CD8-positive, alpha-beta memory T cell (primary cell): ENCODE results near the gene RBPJL. TPM values are rescaled to one million over a fixed set of nuclear protein-coding genes. Genes with fewer than 3 reads are reported as not detected.
"Not testable (repeated sequence)": the region's sequence is repeated elsewhere in the genome, so short reads cannot be mapped to it uniquely, and the experiment has no call there.

Experiments used
- CTCF ChIA-PET: fragments of 350-600 bp; sonication (Branson Sonifier 250); formaldehyde crosslinking; loops from one replicate; lab custom pipeline; 2021; ENCODE audit warnings: antibody characterized with exemption; lab: Charles Lee
- POLR2A ChIA-PET: fragments of 350-600 bp; sonication (Branson Sonifier 250); formaldehyde crosslinking; loops from one replicate; lab custom pipeline; 2021; ENCODE audit warnings: antibody characterized with exemption; lab: Charles Lee
- DNase-seq, 5 donors: peaks; one replicate each; pipeline versions ENCODE4 v3.0.0 to v3.0.0-alpha.2; 2020 to 2022; ENCODE audit warnings: mixed read lengths in 1 of 5
- H3K27ac ChIP-seq: one replicate; pipeline ENCODE4 v1.7.0; 2013; ENCODE audit warnings: low read depth, mild to moderate bottlenecking, low read length, moderate library complexity
- H3K27me3 ChIP-seq: 2 replicates; pipeline ENCODE4 v1.7.0; 2013; ENCODE audit warnings: low read length, mild to moderate bottlenecking; ENCODE audit not compliant: insufficient read depth, poor library complexity, severe bottlenecking
- H3K36me3 ChIP-seq: 2 replicates; pipeline ENCODE4 v1.7.0; 2013; ENCODE audit warnings: mild to moderate bottlenecking, low read length, moderate library complexity; ENCODE audit not compliant: insufficient read depth
- H3K4me1 ChIP-seq: 2 replicates; pipeline ENCODE4 v1.7.0; 2013; ENCODE audit warnings: mild to moderate bottlenecking, low read length, moderate library complexity; ENCODE audit not compliant: insufficient read depth
- H3K4me3 ChIP-seq: 2 replicates; pipeline ENCODE4 v1.7.0; 2013; ENCODE audit warnings: mild to moderate bottlenecking, low read length
- H3K9me3 ChIP-seq: 2 replicates; pipeline ENCODE4 v1.7.0; 2013; ENCODE audit warnings: mild to moderate bottlenecking, low read length
- H3K27ac Mint-ChIP-seq, 8 donors: one replicate each; pipeline ENCODE4 v1.8.0; 2020 to 2021; ENCODE audit warnings: mixed read lengths in 8 of 8, mild to moderate bottlenecking in 6 of 8, inconsistent platforms in 3 of 8, moderate library complexity in 3 of 8
- H3K27me3 Mint-ChIP-seq, 2 donors: one replicate each; pipeline ENCODE4 v1.8.0; 2020 to 2021; ENCODE audit warnings: mixed read lengths in 2 of 2, mild to moderate bottlenecking in 1 of 2, moderate library complexity in 1 of 2
- H3K36me3 Mint-ChIP-seq, 3 donors: one replicate each; pipeline ENCODE4 v1.8.0; 2020 to 2021; ENCODE audit warnings: mixed read lengths in 3 of 3, inconsistent platforms in 1 of 3, mild to moderate bottlenecking in 1 of 3
- H3K4me1 Mint-ChIP-seq, 3 donors: one replicate each; pipeline ENCODE4 v1.8.0; 2020 to 2021; ENCODE audit warnings: mixed read lengths in 3 of 3, inconsistent platforms in 1 of 3, mild to moderate bottlenecking in 1 of 3
- H3K4me3 Mint-ChIP-seq, 7 donors: one replicate each; pipeline ENCODE4 v1.8.0; 2020 to 2021; ENCODE audit warnings: mixed read lengths in 7 of 7, mild to moderate bottlenecking in 6 of 7, moderate library complexity in 4 of 7, inconsistent platforms in 2 of 7
- H3K9me3 Mint-ChIP-seq, 5 donors: one replicate each; pipeline ENCODE4 v1.8.0; 2020 to 2022; ENCODE audit warnings: mixed read lengths in 5 of 5, mild to moderate bottlenecking in 3 of 5, moderate library complexity in 2 of 5, inconsistent platforms in 1 of 5
- polyA plus RNA-seq: library from polyadenylated mRNA; unstranded; fragments of 300-500 nt; fragmentation: Illumina TruSeq; gene quantifications from one replicate; pipeline ENCODE4 v1.2.3, GENCODE V29; 2021
- total RNA-seq, 2 experiments: library from RNA; stranded (reverse); gene quantifications; one replicate each; pipeline ENCODE4 v1.2.3, GENCODE V29; 2021

The RBPJL gene
- total and polyA plus RNA-seq, 3 experiments from 2014 or later = not detected

GRCh38 chr20:45347936-45348778 lies 41.5 kb downstream of the RBPJL start, which contains the start of gene SDC4:
TSS of gene SDC4 (minus strand) at chr20:45348424. CDS start at chr20:45348384, 40 bp downstream.
- Histone ChIP-seq H3K36me3 (no peaks in the 10 kb centered on the region), H3K27me3 (no peaks in the 10 kb centered on the region), H3K4me1 (peaks cover 8% of the 10 kb centered on the region), H3K27ac (peak within 1 kb of the TSS; percentile 54), H3K9me3 (no peaks in the 10 kb centered on the region), H3K4me3 (peak within 1 kb of the TSS; percentile 54)
- H3K36me3 Mint-ChIP-seq = no peaks in the 10 kb centered on the region
- no peaks in the 10 kb centered on the region for H3K9me3 Mint-ChIP-seq
- peaks cover 2 to 3% of the 10 kb centered on the region in 2 donors for H3K27me3 Mint-ChIP-seq
- POLR2A ChIA-PET = interaction anchor here (0.9 to 1.6 kb wide), 2 partner anchors 8 to 12 kb away, joined by 3 to 4 read pairs; no protein-coding TSS in a partner anchor
- H3K4me1 Mint-ChIP-seq = peaks cover 13 to 14% (median 14%) of the 10 kb centered on the region in 3 donors
- peak within 1 kb of the TSS; percentile 62 to 91 (median 79) for H3K4me3 Mint-ChIP-seq
- H3K27ac Mint-ChIP-seq = peak within 1 kb of the TSS in 6 of 8 donors; percentile 38 to 70 (median 60)
- CTCF ChIA-PET = interaction anchor here (0.9 to 2.2 kb wide), 5 partner anchors 12 to 90 kb away, joined by 3 to 9 read pairs (median 4); no protein-coding TSS in a partner anchor
- DNase-seq = peak; percentile 14 to 65 (median 50)

GRCh38 chr20:45350217-45350616 lies 43.6 kb downstream of the RBPJL start:
- H3K36me3 Mint-ChIP-seq = no peaks in the 10 kb centered on the region
- H3K4me3 ChIP-seq = no peak overlapping the region
- H3K4me3 Mint-ChIP-seq = peak overlapping the region in 1 of 7 donors; percentile 43
- peaks cover 8% of the 10 kb centered on the region for H3K4me1 ChIP-seq
- H3K9me3 Mint-ChIP-seq = no peaks in the 10 kb centered on the region
- H3K27me3 ChIP-seq = no peaks in the 10 kb centered on the region
- no peak for DNase-seq
- ChIA-PET CTCF (interaction anchor here (3.4 kb wide), 1 partner anchor 13 kb away, joined by 17 read pairs; the partner anchor contains the start of gene SYS1), POLR2A (no interaction called here)
- H3K27me3 Mint-ChIP-seq = peaks cover 2 to 3% of the 10 kb centered on the region in 2 donors
- H3K36me3 ChIP-seq = no peaks in the 10 kb centered on the region
- peaks cover 15 to 29% (median 18%) of the 10 kb centered on the region in 3 donors for H3K4me1 Mint-ChIP-seq
- H3K9me3 ChIP-seq = no peaks in the 10 kb centered on the region
- H3K27ac ChIP-seq = no peak overlapping the region
- no peak overlapping the region for H3K27ac Mint-ChIP-seq

DNA sequence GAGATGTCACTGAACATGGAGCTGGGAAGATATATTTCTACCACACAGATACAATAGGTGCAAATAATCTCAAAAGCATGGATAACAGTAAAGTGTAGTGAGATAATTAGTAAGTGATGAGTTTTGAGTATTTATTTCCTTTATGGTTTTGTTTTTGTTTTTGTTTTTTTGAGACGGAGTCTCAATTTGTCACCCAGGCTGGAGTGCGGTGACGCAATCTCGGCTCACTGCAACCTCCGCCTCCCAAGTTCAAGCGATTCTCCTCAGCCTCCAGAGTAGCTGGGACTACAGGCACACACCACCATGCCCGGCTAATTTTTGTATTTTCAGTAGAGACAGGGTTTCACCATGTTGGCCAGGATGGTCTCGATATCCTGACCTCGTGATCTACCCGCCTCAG lies 44.2 kb downstream of the RBPJL start:
- H3K9me3 Mint-ChIP-seq, H3K27me3 ChIP-seq, H3K27ac Mint-ChIP-seq, POLR2A ChIA-PET, H3K9me3 ChIP-seq, H3K4me1 ChIP-seq, H3K4me3 Mint-ChIP-seq, H3K27me3 Mint-ChIP-seq, DNase-seq, H3K27ac ChIP-seq, H3K4me3 ChIP-seq, H3K36me3 Mint-ChIP-seq, H3K36me3 ChIP-seq: not testable (repeated sequence)
- CTCF ChIA-PET = interaction anchor here (0.9 to 3.4 kb wide), 3 partner anchors 12 to 454 kb away, joined by 3 to 17 read pairs (median 10); partner anchors contain the start of gene SYS1
- H3K4me1 Mint-ChIP-seq = peaks cover 19 to 33% (median 24%) of the 10 kb centered on the region in 3 donors

GRCh38 chr20:45352729-45353128 lies 46.1 kb downstream of the RBPJL start:
- POLR2A ChIA-PET = no interaction called here
- H3K4me1 ChIP-seq = peaks cover 1% of the 10 kb centered on the region
- H3K27ac ChIP-seq = no peak overlapping the region
- no peak overlapping the region for H3K27ac Mint-ChIP-seq
- H3K27me3 Mint-ChIP-seq = no peaks in the 10 kb centered on the region
- no peak overlapping the region for H3K4me3 ChIP-seq
- no peak for DNase-seq
- H3K9me3 ChIP-seq = no peaks in the 10 kb centered on the region
- no peaks in the 10 kb centered on the region for H3K36me3 Mint-ChIP-seq
- no peaks in the 10 kb centered on the region for H3K36me3 ChIP-seq
- CTCF ChIA-PET = interaction anchor here (0.9 to 3.4 kb wide), 4 partner anchors 10 to 418 kb away, joined by 3 to 17 read pairs (median 7); partner anchors contain the start of gene SYS1
- no peaks in the 10 kb centered on the region for H3K27me3 ChIP-seq
- no peaks in the 10 kb centered on the region for H3K9me3 Mint-ChIP-seq
- H3K4me3 Mint-ChIP-seq = no peak overlapping the region
- H3K4me1 Mint-ChIP-seq = peaks cover 14 to 29% (median 25%) of the 10 kb centered on the region in 3 donors

DNA sequence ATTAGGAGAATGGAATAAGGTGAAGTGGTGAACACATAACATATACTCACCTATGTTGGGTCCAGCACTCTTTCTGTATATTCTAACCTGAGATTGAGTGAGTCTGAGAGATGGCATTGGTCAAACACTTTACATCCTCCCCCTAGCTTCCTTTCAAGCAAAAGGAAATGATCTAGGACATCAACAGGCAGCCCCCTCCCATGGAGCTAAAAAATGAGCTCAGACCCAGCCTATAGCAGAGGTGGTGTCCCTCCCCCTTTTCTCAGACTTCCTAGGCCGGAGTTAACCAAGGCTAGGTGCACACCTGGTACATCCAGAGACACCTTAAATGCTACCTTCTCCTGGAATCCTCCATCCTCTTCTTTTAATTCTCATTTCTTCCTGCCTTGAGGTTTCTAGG lies 47.1 kb downstream of the RBPJL start:
- no peak for DNase-seq
- H3K27me3 ChIP-seq = no peaks in the 10 kb centered on the region
- ChIA-PET CTCF (interaction anchor here (1.0 to 1.1 kb wide), 2 partner anchors 10 to 20 kb away, joined by 4 read pairs; partner anchors contain the start of gene SYS1), POLR2A (no interaction called here)
- H3K4me3 ChIP-seq = no peak overlapping the region
- no peaks in the 10 kb centered on the region for H3K9me3 ChIP-seq
- no peaks in the 10 kb centered on the region for H3K36me3 ChIP-seq
- Mint-ChIP-seq H3K27me3 (no peaks in the 10 kb centered on the region), H3K36me3 (no peaks in the 10 kb centered on the region), H3K4me1 (peaks cover 13 to 36% (median 26%) of the 10 kb centered on the region in 3 donors), H3K4me3 (no peak overlapping the region), H3K27ac (peak overlapping the region in 2 of 8 donors; percentile 15 to 25), H3K9me3 (no peaks in the 10 kb centered on the region)
- H3K27ac ChIP-seq = no peak overlapping the region
- no peaks in the 10 kb centered on the region for H3K4me1 ChIP-seq

- Mint-ChIP-seq H3K36me3 (no peaks in the 10 kb centered on the region), H3K9me3 (no peaks in the 10 kb centered on the region), H3K27me3 (no peaks in the 10 kb centered on the region), H3K4me3 (no peak overlapping the region), H3K4me1 (peaks cover 13 to 36% (median 26%) of the 10 kb centered on the region in 3 donors), H3K27ac (peak overlapping the region in 2 of 8 donors; percentile 48 to 75)
- no peaks in the 10 kb centered on the region for H3K9me3 ChIP-seq
- H3K36me3 ChIP-seq = no peaks in the 10 kb centered on the region
- H3K4me1 ChIP-seq = no peaks in the 10 kb centered on the region
- CTCF ChIA-PET = interaction anchor here (1.0 to 1.3 kb wide), 5 partner anchors 9 to 36 kb away, joined by 3 to 4 read pairs (median 3); partner anchors contain the start of gene SYS1
- H3K27me3 ChIP-seq = no peaks in the 10 kb centered on the region
- POLR2A ChIA-PET = no interaction called here
- H3K27ac ChIP-seq = no peak overlapping the region
- no peak overlapping the region for H3K4me3 ChIP-seq
- DNase-seq = no peak
Measured at GRCh38 chr20:45354423-45355208, 48.0 kb downstream of the RBPJL start.

GRCh38 chr20:45355209-45356084 lies 48.8 kb downstream of the RBPJL start:
- Mint-ChIP-seq H3K27ac (peak overlapping the region in 6 of 8 donors; percentile 30 to 75 (median 58)), H3K9me3 (no peaks in the 10 kb centered on the region), H3K4me3 (no peak overlapping the region), H3K36me3 (no peaks in the 10 kb centered on the region), H3K4me1 (peaks cover 13 to 36% (median 26%) of the 10 kb centered on the region in 3 donors), H3K27me3 (no peaks in the 10 kb centered on the region)
- H3K4me1 ChIP-seq = no peaks in the 10 kb centered on the region
- POLR2A ChIA-PET = no interaction called here
- DNase-seq = no peak
- H3K4me3 ChIP-seq = no peak overlapping the region
- H3K9me3 ChIP-seq = no peaks in the 10 kb centered on the region
- CTCF ChIA-PET = interaction anchor here (1.0 to 1.3 kb wide), 3 partner anchors 18 to 37 kb away, joined by 3 read pairs; no protein-coding TSS in a partner anchor
- H3K27me3 ChIP-seq = no peaks in the 10 kb centered on the region
- no peak overlapping the region for H3K27ac ChIP-seq
- no peaks in the 10 kb centered on the region for H3K36me3 ChIP-seq
